RWPE2 (cell line): ENCODE data around the gene PLXNB3.

Experiments
- ATAC-seq: fragments of 200-7000 bp; cut with Tn5 transposase; 3 replicates; pipeline ENCODE4 v1.9.1; 2021; ENCODE audit warnings: low read depth
- DNase-seq: peaks from one replicate; pipeline ENCODE4 v3.0.0-alpha.2; 2020; ENCODE audit warnings: low spot score
- H3K27ac ChIP-seq: fragments of 450-650 bp; 2 replicates; pipeline ENCODE4 v1.5.1; 2017; ENCODE audit warnings: mild to moderate bottlenecking; ENCODE audit not compliant: poor library complexity, severe bottlenecking
- H3K27me3 ChIP-seq: fragments of 250-450 bp; sonication (Bioruptor Pico); 2 replicates; pipeline ENCODE4 v1.5.1; 2021; ENCODE audit warnings: mild to moderate bottlenecking, moderate library complexity; ENCODE audit not compliant: insufficient read depth, poor library complexity, severe bottlenecking
- H3K36me3 ChIP-seq: fragments of 250-450 bp; sonication (Bioruptor Pico); 2 replicates; pipeline ENCODE4 v1.5.1; 2020; ENCODE audit warnings: low read depth, mild to moderate bottlenecking, moderate library complexity
- H3K4me1 ChIP-seq: fragments of 250-450 bp; sonication (Bioruptor Pico); 2 replicates; pipeline ENCODE4 v1.5.1; 2021; ENCODE audit warnings: mild to moderate bottlenecking, moderate library complexity; ENCODE audit not compliant: insufficient read depth, poor library complexity, severe bottlenecking
- H3K4me3 ChIP-seq: fragments of 250-450 bp; sonication (Bioruptor Pico); 2 replicates; pipeline ENCODE4 v1.5.1; 2021; ENCODE audit warnings: mild to moderate bottlenecking, moderate library complexity; ENCODE audit not compliant: severe bottlenecking
- H3K9me3 ChIP-seq: fragments of 250-450 bp; sonication (Bioruptor Pico); 2 replicates; pipeline ENCODE4 v1.5.1; 2021; ENCODE audit warnings: mild to moderate bottlenecking, moderate library complexity; ENCODE audit not compliant: severe bottlenecking
- TF ChIP-seq, protein P1 (sequence below): fragments of 450-650 bp; IDR thresholded peaks from one replicate; pipeline ENCODE4 v1.5.1; 2017; ENCODE audit warnings: mild to moderate bottlenecking, moderate library complexity; ENCODE audit not compliant: poor library complexity, severe bottlenecking

The PLXNB3 gene

DNA sequence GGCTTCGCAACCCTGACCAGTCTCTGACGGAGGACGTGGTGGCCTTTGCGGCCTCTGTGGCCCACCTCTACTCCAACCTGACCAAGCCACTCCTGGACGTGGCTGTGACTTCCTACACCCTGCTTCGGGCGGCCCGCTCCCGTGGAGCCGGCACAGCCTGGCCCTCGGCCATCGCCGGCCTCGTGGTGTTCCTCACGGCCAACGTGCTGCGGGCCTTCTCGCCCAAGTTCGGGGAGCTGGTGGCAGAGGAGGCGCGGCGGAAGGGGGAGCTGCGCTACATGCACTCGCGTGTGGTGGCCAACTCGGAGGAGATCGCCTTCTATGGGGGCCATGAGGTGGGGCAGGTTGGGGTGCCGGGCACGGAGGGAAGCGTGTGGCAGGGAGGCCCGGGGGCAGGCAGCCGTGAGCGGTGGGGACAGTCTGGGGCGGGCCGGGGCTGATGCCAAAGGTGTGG, 38.2 kb upstream of the PLXNB3 start:
- no peak overlapping the region for H3K4me3 ChIP-seq
- H3K4me1 ChIP-seq: peaks cover 12% of the 10 kb centered on the region
- peak overlapping the region; percentile 65 for H3K27ac ChIP-seq
- peaks cover 19% of the 10 kb centered on the region for H3K36me3 ChIP-seq
- ATAC-seq (no peak), DNase-seq (no peak)
- H3K27me3 ChIP-seq: no peaks in the 10 kb centered on the region
- no peaks in the 10 kb centered on the region for H3K9me3 ChIP-seq
- TF ChIP-seq, protein P1, sequence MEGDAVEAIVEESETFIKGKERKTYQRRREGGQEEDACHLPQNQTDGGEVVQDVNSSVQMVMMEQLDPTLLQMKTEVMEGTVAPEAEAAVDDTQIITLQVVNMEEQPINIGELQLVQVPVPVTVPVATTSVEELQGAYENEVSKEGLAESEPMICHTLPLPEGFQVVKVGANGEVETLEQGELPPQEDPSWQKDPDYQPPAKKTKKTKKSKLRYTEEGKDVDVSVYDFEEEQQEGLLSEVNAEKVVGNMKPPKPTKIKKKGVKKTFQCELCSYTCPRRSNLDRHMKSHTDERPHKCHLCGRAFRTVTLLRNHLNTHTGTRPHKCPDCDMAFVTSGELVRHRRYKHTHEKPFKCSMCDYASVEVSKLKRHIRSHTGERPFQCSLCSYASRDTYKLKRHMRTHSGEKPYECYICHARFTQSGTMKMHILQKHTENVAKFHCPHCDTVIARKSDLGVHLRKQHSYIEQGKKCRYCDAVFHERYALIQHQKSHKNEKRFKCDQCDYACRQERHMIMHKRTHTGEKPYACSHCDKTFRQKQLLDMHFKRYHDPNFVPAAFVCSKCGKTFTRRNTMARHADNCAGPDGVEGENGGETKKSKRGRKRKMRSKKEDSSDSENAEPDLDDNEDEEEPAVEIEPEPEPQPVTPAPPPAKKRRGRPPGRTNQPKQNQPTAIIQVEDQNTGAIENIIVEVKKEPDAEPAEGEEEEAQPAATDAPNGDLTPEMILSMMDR: no peak

DNA sequence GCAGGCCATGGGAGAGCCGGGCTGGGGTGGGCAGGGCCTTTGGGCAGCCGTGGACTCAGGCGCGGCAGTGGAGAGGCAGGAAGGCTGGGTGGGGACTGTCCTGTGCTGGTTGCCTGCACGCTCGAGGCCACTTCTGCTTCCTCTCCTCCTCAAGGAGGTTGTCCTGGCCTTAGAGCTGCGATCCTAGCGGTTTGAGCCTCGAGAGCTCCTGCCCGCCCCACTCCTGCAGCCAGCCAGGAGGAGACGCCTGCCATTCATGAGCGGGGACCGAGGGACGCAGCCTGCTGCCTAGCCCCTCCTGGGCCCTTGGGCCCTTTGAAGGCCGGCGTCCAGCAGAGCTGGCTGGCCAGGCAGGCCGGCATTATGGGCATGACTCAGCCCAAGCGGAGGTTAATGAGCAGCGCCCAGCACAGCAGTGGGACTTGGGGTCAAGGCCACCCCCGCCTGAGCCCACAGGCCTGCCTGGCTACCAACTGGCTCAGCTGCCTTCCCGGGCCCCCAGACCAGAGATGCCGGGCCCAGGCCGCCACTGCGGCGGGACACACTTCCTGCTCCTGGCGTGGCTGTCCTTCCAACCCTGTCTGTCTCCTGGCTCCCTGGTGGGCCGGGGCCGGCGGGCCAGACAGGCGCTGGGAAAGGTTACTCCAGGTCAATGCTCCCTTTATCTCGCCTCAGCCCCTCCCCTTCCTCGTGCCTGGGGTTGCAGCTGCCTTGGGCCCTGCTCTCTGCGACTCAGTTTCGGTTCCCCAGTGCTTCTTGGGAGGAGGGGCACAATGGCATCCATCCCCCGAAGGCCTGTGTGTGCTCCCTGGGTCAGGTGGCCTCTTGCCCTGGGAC, 37.5 kb upstream of the PLXNB3 start:
- H3K27ac ChIP-seq: peak overlapping the region; percentile 65
- no peaks in the 10 kb centered on the region for H3K27me3 ChIP-seq
- peaks cover 12% of the 10 kb centered on the region for H3K4me1 ChIP-seq
- H3K9me3 ChIP-seq: no peaks in the 10 kb centered on the region
- H3K36me3 ChIP-seq: peaks cover 16% of the 10 kb centered on the region
- no peak overlapping the region for H3K4me3 ChIP-seq
- no peak for DNase-seq
- ATAC-seq: no peak; the same call in 2 of the 3 replicates
- TF ChIP-seq, protein P1: no peak

DNA sequence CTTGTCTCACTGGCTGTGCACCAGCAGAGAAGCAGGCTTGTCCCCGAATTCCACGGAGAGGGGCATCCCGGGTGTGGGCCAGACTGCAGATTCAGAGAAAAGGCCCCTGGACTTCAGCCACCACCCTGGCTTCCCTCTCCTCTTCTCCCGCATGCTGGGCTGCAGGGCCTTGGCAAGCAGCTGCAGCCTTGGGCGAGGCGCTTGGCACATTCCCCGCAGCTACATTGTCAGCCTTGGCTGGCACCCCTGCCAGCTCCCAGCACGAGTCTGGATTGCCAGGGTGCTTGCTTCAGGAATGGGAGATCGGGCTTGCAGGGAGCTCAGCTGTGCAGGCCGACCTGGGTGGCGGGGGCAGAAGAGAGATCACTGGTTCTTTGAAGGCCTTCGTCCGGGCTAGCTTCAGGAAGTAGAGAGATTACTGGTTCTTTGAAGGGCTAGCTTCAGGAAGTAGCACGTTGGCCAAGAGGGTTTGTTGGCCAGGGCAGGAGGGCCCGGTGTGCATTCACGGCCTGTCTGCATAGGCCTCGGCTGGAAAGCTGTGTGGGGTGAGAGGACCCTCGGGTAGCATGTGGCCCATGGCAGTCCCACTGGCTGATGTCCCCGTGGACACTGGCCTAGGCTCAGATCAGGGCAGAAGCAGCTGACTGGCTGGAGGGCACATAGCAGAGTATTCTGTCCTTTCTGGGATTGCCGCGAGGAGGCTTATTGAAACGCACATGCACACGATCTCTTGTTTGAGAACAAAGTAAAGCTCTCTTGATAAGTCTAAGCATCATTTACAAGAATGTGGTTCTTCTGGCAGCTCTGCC, 36.7 kb upstream of the PLXNB3 start:
- no peak for ATAC-seq
- no peaks in the 10 kb centered on the region for H3K27me3 ChIP-seq
- TF ChIP-seq, protein P1: no peak
- H3K27ac ChIP-seq: peak overlapping the region; percentile 65
- no peak overlapping the region for H3K4me3 ChIP-seq
- H3K4me1 ChIP-seq: peaks cover 12% of the 10 kb centered on the region
- H3K9me3 ChIP-seq: no peaks in the 10 kb centered on the region
- H3K36me3 ChIP-seq: peaks cover 8% of the 10 kb centered on the region
- DNase-seq: no peak

DNA sequence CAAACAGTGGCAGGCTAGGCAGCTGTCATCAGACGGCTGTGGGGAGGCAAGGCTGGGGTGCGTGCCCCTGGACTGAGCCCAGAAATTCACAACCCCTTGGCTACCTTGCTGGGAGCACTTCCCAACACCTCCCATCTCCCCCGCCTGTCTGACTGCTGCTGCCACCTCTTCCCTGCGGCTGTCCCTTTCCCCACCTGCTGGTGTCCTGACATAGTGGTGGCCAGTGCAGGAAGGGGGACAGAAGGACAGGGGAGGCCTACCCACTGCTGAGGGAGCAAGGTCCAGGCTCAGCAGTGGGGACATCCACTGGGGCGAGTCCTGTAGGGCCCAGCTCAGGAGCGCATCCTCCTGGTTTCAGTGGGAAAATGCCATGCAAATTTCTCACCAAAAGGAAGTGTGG, 36.0 kb upstream of the PLXNB3 start:
- Histone ChIP-seq H3K27ac (no peak overlapping the region), H3K4me3 (no peak overlapping the region), H3K4me1 (peaks cover 12% of the 10 kb centered on the region), H3K36me3 (peaks cover under 1% of the 10 kb centered on the region), H3K27me3 (no peaks in the 10 kb centered on the region), H3K9me3 (no peaks in the 10 kb centered on the region)
- TF ChIP-seq, protein P1: no peak
- DNase-seq (no peak), ATAC-seq (no peak)
